A172 (cell line): Measurements from ENCODE around the gene PLOD3. TPM values are rescaled to one million over a fixed set of nuclear protein-coding genes. Genes with fewer than 3 reads are reported as not detected.

Source experiments
- DNase-seq: peaks from one replicate; pipeline ENCODE4 v3.0.0-alpha.2; 2015; ENCODE audit warnings: low spot score
- total RNA-seq: library from RNA; depleted of rRNA; stranded (reverse); fragments of >200 nt; shearing (Covaris generic); gene quantifications from 2 replicates; pipeline ENCODE4 v1.2.3, GENCODE V29; 2014; rRNA removed

Gene PLOD3
- total RNA-seq, 1 experiment from 2014 or later: 105 TPM

GRCh38 chr7:101164071-101164840, 53.1 kb downstream of the PLOD3 start:
- DNase-seq: peak; percentile 62

- DNase-seq: peak; percentile 62
Measured at GRCh38 chr7:101163279-101164070, 53.9 kb downstream of the PLOD3 start.

DNA sequence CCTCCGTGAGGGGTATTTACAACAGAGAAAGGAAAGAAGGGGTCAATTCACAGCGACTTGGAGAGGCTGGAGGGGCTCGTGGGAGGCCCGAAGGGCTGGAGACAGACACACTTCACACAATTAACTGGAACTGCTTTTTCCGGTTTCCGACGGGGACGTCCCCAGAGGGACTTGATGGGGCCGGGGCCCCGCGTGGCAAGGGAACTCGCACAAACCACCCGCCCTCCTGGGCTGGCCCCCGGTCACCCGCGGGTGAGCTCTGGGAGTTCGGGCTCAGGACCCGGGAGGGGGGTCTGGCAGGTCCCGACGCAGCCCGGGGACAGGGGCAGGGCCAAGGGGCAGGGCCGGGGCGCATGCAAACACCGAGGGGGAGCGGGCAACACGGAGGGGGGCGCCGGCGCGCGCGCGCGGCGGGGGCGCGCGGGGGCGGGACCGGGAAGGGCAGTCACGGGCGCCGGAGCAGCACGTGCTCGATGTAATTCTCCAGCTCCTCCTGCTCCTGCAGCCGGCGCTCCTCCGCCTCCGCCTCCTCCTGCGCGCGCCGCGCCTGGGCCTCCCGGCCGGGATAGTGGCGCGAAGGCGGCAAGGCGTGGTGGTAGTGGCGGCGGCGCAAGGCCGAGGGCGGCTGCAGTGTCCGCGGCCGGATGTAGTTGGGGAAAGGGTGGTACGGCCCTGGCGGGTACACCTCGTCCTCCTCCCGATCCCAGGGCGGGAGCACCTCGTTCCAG, 54.7 kb downstream of the PLOD3 start:
- DNase-seq: peak; percentile 55

GRCh38 chr7:101161692-101162471, 55.5 kb downstream of the PLOD3 start:
- no peak for DNase-seq

GRCh38 chr7:101160910-101161309, 56.5 kb downstream of the PLOD3 start:
- DNase-seq: no peak

GRCh38 chr7:101159696-101160674, 57.4 kb downstream of the PLOD3 start:
- DNase-seq: peak; percentile 81

DNA sequence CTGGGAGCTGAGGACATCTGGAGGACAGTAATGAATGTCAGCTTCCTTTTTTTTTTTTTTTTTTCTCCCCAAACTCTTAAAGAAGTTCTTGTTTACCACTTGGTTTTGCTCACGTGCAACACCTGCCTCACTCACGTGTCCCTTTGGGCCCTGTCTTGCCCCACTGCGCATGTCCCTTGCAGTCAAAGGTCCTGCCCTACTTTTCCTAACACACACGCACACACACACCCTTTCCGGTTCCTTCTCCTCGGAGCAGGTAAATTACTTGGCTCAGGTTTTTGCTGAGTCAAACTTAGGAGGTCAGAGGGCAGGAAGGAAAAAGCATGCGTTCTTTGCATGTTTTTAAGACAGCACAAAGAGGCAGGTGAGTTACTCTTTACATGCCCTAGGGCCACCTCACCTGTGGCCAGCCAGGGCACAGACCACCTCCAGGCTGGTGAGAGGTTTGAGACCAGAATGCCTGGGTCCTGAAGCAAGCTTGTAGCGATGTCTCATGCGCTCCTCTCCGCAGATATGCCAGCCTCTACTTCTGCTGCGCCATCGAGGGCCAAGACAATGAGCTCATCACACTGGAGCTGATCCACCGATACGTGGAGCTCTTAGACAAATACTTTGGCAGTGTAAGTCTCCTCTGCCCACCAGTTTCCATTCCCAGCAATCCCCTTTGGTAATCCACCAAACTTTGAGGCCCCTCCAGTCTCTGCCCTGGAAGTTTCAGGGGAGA, 60.4 kb downstream of the PLOD3 start:
- no peak for DNase-seq

- no peak for DNase-seq
Measured at GRCh38 chr7:101156277-101156676, 61.1 kb downstream of the PLOD3 start.

Other genes with a start within 250 kb of the PLOD3 start
- gene MUC12, start 248.0 kb downstream of the PLOD3 start, total RNA-seq: not detected in 2 replicates
- not detected in 2 replicates for gene MUC17, start 197.5 kb downstream of the PLOD3 start, total RNA-seq
- 9.4 and 13.4 TPM in 2 replicates for gene TRIM56, start 132.1 kb downstream of the PLOD3 start, total RNA-seq
- 463 and 480 TPM in 2 replicates for gene SERPINE1, start 90.5 kb downstream of the PLOD3 start, total RNA-seq
- gene AP1S1, start 63.1 kb downstream of the PLOD3 start, total RNA-seq: 332 and 409 TPM in 2 replicates
- gene VGF, start 52.0 kb downstream of the PLOD3 start, total RNA-seq: 1.0 and 1.3 TPM in 2 replicates
- 0.93 TPM in 1 of 2 replicates, not detected in the other for gene NAT16, start 37.3 kb downstream of the PLOD3 start, total RNA-seq
- not detected in 2 replicates for gene MOGAT3, start 16.5 kb downstream of the PLOD3 start, total RNA-seq
- gene ZNHIT1, start 584 bp upstream of the PLOD3 start, total RNA-seq: 113 and 116 TPM in 2 replicates
- gene CLDN15, start 20.2 kb upstream of the PLOD3 start, total RNA-seq: 3.5 and 4.0 TPM in 2 replicates
- gene FIS1, start 27.5 kb upstream of the PLOD3 start, total RNA-seq: 166 and 189 TPM in 2 replicates
- 76.3 and 81.6 TPM in 2 replicates for gene IFT22, start 104.2 kb upstream of the PLOD3 start, total RNA-seq
- not detected in 2 replicates for gene COL26A1, start 145.3 kb upstream of the PLOD3 start, total RNA-seq